Peyer's patch (tissue), 4 donors: ENCODE data around the gene DNAJC4.

ENCODE experiments used
- CTCF ChIP-seq, 6 experiments: fragments of 450-650 bp in 4 of 6; fragments of 200-600 bp in 2 of 6; sonication (generic) in 1 of 6; IDR thresholded peaks; one replicate each; pipeline ENCODE4 v1.5.1; 2017 to 2019; ENCODE audit warnings: antibody characterized with exemption in 6 of 6, mild to moderate bottlenecking in 3 of 6, moderate library complexity in 1 of 6
- POLR2A ChIP-seq, 2 donors: fragments of 450-650 bp; IDR thresholded peaks; one replicate each; pipeline ENCODE4 v1.5.1; 2017; ENCODE audit warnings: antibody characterized with exemption in 2 of 2, mild to moderate bottlenecking in 2 of 2, moderate library complexity in 2 of 2

- no peak for TF ChIP-seq CTCF (IDR thresholded peaks at IDR 0.05)
- no peak for TF ChIP-seq POLR2A (IDR thresholded peaks at IDR 0.05)
Observed at GRCh38 chr11:64253043-64253442, 22.7 kb downstream of the DNAJC4 start.
